HUDEP-2 (cell line): Measurements from ENCODE around the gene TGM2.

Source experiments
- DNase-seq, 76 experiments: peaks; one replicate each; lab custom pipeline; 2025; ENCODE audit not compliant: unreplicated experiment in 76 of 76; lab: John Stamatoyannopoulos, UW

Gene TGM2

DNA sequence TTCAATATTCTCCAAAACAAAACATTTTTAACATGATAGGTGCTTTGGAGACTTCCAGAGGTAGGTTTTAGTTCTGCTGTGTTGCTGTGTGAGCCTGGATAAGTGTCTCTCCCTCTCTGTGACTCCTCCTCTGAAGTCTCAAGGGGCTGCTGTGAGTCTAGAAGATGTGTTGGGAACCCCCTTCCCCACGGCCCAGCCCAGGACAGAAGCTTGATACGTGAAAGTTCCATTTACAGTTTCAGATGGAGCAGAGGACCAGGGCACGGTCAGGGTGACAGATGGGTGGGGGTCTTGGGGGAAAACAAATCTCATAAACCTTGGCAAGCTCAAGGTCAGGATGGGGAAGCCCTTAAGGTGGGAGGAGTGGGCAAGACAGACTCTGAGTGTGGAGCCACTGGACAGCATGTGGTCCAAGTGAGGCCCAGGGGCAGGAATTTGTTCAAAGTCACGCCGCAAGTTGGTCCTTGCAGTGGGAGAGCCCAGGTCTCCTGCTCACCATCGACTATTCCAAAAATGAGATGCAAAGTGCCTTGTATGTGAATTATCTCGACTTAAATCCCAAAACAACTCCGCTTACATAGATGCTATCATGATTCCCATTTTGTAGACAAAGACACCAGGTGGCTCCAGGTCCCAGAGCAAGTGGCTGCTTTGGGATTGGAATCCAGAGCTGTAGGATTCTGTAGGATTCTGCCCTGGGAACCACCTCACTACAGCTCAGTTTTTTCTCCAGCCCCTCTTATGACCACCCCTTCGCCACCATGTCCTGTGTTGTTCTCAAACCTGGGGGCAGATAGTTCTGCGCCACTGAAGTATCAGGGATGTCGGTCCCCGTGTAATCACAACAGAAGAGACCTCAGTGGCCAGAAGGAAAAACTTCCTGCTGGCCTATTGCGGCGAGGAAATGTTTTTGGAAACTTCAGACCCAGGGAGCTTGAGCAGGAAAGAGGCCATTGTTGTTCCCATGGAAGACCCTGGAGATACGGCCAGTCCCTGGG lies 1.9 kb downstream of the TGM2 start:
- DNase-seq: no peak

DNA sequence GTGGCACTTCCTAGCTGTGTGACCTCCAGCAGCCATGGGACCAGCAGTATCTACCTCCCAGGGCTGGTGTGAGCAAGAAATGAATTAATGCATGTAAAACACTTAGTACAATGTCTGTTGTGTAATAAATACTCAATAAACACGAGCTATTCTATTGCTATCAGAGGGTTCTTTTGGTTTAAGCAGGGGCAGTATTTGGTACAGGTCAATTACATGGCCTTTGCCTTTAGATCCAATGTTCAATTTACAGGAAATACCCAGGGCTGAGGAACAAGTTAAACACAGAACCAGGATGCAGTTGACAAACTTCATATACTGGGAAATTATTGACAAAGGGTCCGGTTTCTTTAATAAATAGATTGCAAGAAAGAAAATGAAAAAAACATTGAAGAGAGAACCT lies 2.9 kb downstream of the TGM2 start:
- no peak for DNase-seq

DNA sequence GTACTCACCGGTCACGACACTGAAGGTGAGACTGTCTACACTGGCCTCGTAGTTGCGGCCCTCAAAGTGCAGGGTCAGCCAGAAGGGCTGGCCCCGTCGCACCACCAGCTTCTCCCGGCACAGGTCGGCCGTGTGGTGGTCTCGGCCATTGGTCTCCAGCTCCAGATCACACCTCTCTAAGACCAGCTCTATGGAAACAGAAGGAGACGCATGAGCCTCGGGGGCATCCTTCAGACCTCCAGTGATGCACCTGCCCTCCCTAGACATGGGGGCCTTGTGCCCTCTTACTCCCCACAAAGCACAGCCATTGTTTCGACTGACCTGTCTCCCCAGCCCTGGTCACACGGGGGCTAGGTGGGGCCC lies 3.7 kb downstream of the TGM2 start:
- DNase-seq: no peak

DNA sequence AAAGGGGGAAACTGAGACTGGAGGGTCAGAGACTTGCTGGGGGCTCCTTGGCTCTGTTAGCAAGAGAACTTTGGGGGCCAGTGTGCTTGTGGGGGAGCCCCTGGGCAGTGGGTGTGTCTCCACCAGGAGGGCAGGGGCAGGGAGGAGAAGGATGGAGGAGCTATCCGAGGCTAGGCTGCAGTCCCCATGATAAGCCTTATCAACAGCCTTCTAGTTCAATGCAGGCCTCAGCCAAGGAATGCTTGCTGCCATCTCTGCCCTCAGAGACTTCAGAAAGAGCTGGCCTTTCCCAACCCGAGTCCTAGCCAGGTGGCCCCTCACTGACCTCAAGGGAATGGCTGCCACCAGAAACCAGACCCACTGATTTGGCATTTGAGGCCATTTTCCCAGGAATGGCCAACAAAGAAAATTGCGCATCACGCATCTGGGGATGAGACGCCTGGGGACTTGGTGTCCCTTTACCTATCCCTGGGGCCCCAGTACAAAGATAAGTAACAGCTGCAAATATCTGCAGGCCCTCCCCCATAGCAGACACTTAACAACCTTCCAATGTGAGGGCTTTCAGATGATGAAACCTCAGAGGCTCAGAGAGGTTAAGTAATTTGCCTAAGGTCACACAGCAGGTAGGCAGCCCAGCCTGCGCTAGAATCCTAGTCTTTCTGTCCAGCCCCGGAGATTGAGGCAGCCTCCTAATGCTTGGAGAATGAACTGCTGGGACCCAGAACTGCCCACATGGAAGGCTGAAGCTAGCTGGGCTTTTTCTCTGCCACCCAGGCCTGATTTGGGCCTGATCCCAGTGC lies 4.9 kb downstream of the TGM2 start:
- peak; percentile 54 to 94 (median 80) for DNase-seq

DNA sequence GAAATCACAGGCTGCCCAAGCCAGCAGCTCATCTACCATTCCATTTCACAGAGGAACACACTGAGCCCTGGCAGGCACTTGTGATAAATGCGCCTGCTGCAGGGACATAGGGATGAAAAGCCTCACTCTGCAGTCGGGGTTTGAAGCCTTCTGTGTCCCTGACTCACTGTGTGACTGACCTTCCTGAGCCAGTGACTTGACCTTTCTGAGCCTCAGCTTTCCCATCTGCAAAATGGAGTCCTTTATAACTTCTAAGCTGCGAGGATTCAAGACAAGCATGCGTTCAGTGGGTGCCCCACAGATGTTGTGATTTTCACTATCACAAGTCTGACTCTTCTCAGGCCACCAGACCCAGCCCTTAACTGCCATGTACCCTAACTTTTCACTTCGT lies 5.5 kb downstream of the TGM2 start:
- DNase-seq: peak in 38 of 76 experiments; percentile 16 to 81 (median 60)

DNA sequence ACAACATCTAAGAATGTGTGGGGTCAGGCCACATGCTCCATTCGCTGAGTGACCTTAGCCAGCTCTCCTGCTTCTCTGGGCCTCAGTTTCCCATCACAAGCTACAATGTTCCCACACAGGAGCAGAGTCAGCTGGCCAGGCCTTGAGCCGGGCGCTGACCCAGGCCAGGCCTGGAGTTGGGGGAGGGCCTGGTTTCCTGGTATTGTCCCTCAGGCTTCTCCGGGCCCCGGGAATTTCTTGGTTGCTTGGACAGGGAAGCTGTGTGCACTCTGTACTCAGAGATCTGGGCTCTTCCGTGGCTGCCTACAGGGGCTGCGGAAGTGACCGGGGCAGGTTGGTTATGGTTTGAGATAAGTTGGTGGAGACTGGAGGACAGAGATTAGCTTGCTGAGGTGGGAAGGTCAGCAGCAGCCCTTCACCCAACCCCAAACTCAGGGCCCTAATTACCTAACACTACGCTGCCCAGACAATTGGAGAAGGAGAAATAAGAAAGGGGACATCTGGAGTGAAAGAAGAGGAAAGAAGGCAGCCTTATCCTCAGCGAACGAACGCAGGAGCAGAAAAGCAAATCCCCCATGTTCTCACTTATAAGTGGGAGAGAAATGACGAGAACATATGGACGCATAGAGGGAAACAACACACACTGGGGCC lies 6.2 kb downstream of the TGM2 start:
- DNase-seq: peak in 17 of 76 experiments; percentile 8 to 45 (median 22)

DNA sequence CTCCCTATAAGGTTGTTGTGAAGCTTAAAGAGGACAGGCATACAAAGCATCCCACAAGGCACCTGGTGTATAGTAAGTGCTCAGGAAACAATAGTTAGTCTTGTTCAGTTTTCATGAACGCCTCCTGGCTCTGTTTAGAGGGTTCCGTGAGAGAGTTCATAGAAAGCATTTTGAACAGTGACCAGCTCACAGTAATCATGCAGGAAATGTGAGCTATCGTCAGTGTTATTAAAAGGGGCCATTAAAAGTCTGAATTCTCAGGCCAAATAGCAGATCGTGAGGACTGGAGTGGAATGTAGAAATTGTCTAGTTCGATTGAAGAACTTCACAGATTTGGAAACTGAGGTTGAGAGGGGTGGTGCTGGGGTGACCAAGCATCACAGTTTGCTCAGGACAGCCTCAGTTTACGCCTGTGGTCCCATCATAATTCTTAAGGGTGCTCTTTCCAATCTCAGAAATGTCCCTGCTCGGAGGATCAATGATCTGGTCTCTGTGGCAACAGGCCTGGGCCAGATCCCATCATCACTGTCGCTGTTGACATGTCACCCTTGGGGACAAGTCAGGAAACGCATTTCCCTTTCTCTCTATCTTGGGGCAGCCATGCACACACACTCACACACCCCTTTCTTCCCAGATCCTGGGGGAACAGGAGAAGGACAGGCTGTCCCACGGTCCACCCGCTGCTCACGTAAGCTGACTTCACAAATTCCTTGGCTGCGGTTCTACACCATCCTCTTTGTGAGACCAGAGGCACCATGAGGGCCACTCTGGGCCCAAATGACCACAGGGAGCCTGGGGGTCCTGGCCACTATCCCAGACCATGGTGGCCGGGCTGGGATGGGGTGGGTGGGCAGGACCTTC lies 7.2 kb downstream of the TGM2 start:
- DNase-seq: no peak

DNA sequence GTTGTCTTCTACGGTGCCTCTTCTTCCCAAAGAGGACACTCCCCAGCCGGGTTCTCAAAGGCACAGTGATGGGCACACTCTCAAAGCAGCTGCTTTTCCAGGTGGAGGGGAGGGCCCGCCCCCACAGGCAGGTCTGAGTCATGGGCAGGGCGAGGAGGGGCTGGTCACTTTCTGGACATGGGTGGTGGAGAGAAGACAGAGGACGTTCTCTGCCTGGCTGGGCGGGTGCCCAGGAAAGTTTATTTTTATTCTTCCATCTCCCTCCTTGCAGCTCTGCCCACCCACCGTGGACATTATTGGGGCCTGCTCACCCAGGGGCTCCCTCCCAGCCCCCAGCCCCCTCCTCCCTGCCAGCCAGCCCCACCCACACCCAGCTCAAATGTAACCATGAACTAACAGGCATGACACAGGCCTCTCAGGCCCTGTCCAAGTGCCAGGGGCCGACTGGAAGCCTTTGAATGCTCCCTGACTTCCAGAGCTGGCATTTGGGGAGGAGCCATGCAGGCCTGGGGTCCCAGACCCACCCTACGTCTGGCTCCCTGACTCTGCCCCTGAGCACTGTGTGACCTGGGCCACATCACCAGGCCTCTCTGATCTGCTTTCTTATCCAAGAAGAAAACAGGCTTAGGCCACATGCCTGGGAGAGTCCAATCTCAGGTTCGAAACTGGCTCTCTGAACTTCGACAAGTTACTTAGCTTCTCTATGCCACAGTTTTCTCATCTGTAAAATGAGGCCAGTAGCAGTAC lies 8.0 kb downstream of the TGM2 start:
- DNase-seq: peak in 2 of 76 experiments; percentile 3 to 15

DNA sequence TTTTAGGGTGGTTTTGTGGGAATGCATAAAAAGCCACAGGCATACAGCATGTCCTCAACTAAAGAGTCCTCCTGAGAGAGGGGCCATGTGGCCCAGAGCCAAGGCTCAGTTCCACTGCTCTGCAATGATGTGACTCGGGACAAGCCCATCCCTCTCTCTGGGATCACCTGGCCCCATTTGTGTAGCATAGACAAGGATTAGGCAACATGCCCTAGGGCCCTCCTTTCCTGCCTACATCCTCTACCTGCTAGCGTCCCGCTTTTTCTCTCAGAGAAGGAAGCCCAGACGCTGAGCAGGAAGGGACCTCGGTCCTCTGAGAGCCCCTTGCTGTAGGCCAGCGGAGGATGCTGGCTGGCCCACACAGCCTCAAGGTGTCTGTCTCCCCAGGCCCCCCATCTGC lies 8.8 kb downstream of the TGM2 start:
- no peak for DNase-seq

DNA sequence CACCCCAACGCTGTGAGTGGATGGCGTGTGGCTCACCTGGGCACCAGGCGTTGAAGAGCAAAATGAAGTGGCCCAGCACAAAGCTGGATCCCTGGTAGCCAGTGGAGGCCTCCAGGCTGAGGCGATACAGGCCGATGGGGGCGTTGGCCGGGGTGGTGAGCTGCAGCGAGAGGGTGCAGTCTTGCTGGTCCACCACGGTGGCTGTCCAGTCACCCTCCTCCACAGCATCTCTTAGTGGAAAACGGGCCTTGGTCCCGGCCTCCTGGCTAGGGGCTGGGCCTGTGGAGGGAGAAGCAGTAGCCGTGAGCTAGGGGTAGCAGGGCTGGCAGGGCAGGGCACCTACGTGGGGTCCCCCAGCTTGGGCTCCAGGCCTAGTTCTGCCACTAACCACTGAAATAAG lies 9.3 kb downstream of the TGM2 start:
- no peak for DNase-seq

DNA sequence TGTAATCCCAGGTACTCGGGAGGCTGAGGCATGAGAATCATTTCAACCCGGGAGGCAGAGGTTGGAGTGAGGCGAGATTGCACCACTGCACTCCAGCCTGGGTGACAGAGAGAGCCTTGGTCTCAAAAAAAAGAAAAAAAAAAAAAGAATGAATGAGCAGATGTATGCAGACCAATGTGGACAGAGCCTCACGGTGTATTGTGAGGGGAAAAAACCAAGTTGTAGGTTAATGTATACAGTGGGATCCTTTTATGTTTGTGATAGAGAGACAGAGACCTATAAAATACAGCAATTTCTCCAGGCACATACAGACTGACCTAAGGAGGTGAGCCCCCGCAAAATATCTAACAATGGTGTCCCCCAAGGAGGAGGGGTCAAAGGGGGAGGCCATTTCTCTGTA lies 11.7 kb downstream of the TGM2 start:
- no peak for DNase-seq

DNA sequence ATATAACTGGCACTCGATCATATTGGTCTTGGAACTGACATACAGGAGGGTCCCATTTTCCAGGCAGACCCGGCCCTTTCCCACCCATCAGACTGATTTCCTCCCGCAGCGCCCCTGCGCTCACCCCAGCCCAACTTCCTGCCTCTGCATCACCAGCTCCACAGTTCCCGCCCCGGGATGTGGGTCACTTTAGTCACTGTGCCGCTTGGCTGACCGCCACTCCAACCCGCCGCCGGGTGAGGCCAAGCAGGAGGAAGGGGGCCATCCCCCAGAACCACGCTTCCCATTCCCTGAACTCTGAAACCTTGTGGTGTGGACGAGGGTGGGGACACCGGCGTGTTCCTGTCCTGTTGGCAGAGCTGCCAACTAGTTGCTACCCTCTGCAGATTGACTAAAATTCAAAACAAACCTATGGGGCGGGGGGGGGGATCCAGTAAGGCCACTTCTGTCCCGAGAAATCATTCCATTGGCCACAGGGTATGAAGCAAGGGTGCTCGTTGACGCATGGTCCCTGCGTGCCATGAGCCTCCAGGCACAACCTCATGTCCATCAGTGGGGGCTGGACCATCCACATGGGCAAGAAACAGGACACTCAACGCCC lies 12.3 kb downstream of the TGM2 start:
- no peak for DNase-seq

DNA sequence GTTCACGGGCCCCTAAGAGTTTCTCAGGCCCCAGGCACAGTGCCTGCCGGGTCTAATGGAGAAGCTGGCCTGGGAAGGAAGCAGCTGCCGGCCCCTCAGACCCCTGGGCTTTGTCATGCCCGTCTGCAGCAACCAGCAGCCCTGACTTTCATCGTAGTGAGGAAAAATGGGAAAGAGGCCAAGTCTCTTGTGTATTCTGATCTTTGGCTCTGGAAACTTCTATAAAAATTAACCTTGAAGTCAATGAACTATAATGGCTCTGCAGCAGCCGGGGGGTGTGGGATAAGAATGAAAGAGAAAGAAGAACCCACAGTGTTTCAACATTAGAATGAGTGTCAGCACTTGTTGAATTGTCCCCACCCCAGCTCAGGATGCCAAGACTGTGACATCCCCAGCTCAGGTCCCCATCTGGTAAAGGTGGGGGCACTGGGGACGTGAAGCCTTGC lies 12.9 kb downstream of the TGM2 start:
- DNase-seq: no peak

DNA sequence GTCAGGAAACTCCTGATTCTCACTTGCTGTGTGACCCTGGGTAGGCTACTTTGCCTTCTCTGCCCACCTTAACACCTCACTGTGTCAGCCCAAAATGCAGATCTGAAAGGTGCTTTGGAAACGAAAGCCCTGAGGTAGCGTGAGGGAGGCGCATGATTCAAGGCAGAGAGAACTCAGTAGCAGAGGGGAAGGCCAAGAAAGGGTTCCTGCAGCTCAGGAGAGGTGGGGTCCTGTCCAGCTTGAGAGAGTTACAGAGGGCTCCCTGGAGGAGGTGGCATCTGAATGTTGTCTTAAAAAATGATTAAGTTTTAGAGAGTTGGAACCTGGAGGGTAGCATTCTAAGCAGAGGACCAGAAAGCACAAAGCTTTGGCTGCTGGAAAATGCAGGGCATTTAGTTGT lies 13.6 kb downstream of the TGM2 start:
- DNase-seq: no peak

DNA sequence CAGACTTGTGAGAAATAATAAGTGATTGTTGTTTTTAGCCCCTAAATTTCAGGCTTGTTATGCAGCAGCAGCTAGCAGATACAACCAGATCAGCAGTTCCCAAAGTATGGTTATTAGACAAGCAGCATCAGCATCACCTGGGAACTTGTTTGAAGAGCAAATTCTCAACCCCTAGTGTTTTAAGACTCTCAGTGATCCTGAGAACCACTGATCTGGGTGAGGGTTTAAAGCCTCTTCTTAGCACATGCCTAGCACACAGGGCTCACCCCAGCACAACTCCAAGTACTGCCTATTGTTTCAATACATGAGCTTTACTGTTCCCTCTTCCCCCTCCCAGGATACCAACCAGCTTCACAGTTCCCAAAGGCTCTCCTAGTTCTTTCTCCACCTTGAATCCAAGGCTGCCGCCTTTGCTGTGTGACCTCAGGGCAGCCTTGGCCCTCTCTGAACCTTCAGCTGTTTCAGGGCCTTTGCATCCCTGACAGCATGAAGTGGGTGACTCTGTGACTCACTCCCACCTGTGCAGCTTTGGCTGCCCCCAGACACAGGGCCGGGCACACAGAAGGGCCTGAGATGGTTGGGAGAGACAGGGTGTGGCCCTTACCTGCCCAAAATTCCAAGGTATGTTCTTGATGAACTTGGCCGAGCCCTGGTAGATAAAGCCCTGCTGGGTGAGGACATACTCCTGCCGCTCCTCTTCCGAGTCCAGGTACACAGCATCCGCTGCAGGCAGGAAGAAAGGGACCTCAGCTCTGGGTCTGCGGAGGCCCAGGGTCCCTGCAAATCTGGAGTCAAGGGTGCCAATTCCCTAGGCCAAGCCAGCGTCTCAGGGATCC lies 14.5 kb downstream of the TGM2 start:
- no peak for DNase-seq

DNA sequence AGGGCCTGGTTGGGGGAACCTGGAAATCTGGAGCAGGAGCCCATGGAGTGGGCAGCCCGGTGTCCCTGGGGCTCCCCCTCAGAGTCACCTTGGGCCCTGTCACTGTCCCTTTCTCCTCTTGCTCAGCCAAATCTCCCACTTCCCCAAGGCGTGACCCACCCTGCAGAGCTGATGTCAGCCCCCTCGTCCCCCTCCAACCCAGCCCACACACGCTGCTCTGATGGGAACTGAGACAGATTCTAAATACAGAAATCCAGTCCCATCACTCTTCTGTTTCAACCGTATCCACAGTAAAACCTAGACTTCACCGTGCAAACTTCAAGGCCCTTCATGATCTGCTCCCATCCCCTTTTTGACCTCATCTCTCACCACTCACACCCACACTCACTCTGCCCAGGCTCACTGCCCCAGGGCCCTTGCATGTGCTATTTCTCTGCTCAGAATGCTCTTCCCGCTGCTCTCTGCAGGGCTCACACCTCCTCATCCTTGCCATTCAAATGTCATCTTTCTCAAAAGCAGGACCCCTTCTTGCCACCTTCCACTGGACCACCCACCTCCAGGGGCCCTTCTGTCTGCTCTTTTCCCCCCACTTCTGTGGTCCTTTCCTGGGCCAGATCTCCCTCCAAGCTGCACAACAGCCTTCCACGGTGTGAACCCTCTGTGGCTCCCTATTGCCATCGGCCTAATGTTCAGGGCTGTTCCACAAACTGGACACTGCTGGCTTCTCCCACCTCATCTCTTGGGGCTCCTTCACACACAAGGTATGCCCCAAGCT lies 16.6 kb downstream of the TGM2 start:
- no peak for DNase-seq

DNA sequence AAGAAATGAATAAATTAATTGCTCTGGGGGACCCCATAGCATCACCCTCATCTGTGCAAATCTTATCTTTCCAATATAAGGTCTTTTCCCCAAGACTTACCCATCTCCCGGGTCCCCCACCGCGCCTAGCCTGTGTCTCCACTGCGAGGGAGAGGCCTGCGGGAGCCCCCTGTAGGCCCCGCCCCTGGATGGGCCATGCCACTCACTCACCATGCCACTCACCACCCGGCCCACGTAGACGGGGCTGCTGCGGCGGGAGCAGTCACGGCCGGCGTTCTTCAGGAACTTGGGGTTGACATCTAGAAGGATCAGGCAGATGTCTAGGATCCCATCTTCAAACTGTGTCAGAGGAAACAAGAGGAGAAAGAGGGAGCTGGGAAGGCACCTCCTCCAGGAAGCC lies 17.3 kb downstream of the TGM2 start:
- DNase-seq: no peak

DNA sequence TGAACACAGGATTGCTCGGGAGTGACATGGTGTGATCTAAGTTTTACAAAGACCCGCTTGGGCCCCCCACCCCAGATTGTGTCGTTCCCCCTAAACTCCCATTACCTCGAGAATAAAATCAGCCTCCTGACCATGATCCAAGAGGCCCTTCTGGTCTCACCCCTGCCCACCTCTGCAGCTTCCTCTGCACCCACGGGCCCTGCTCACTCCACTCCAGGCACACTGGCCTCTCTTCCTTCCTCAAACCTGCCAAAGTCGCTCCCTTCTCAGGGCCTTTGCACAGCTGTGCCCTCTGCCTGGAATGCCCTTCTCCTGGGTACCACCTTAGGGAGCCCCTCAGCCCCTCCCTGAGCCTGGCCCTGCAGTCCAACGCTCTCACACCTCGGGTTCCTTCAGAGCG lies 17.9 kb downstream of the TGM2 start:
- no peak for DNase-seq
